Measurements from ENCODE around the gene SNX1.
A peak's percentile ranks its signal among the peaks of the same experiment; 100 is the strongest.

Gene SNX1

GRCh38 chr15:64137226-64137833 is 41.5 kb downstream of the SNX1 start:
- TF ChIP-seq, protein P1, sequence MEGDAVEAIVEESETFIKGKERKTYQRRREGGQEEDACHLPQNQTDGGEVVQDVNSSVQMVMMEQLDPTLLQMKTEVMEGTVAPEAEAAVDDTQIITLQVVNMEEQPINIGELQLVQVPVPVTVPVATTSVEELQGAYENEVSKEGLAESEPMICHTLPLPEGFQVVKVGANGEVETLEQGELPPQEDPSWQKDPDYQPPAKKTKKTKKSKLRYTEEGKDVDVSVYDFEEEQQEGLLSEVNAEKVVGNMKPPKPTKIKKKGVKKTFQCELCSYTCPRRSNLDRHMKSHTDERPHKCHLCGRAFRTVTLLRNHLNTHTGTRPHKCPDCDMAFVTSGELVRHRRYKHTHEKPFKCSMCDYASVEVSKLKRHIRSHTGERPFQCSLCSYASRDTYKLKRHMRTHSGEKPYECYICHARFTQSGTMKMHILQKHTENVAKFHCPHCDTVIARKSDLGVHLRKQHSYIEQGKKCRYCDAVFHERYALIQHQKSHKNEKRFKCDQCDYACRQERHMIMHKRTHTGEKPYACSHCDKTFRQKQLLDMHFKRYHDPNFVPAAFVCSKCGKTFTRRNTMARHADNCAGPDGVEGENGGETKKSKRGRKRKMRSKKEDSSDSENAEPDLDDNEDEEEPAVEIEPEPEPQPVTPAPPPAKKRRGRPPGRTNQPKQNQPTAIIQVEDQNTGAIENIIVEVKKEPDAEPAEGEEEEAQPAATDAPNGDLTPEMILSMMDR (IDR thresholded peaks at IDR 0.05; ENCODE audit: borderline replicate concordance, control extremely low read depth, extremely low read depth, insufficient read depth, missing control alignments): no peak
- no peak for DNase-seq (ENCODE audit: low spot score)
- in situ Hi-C loops (cut with MboI; ENCODE audit: low sequenced_read_pairs, unreplicated experiment): no loop called here

- DNase-seq (ENCODE audit: low spot score): no peak
- TF ChIP-seq, protein P1 (IDR thresholded peaks at IDR 0.05; ENCODE audit: borderline replicate concordance, control extremely low read depth, extremely low read depth, insufficient read depth, missing control alignments): no peak
- in situ Hi-C loops (cut with MboI; ENCODE audit: low sequenced_read_pairs, unreplicated experiment): no loop called here
These were observed 42.7 kb downstream of the SNX1 start for GRCh38 chr15:64138331-64138941.

GRCh38 chr15:64141798-64142512 is 46.2 kb downstream of the SNX1 start:
- in situ Hi-C loops (cut with MboI; ENCODE audit: low sequenced_read_pairs, unreplicated experiment): no loop called here
- TF ChIP-seq, protein P1 (IDR thresholded peaks at IDR 0.05; ENCODE audit: borderline replicate concordance, control extremely low read depth, extremely low read depth, insufficient read depth, missing control alignments): no peak
- no peak for DNase-seq (ENCODE audit: low spot score)

GRCh38 chr15:64143276-64143675 is 47.5 kb downstream of the SNX1 start:
- in situ Hi-C loops (cut with MboI; ENCODE audit: low sequenced_read_pairs, unreplicated experiment): no loop called here
- TF ChIP-seq, protein P1 (IDR thresholded peaks at IDR 0.05; ENCODE audit: borderline replicate concordance, control extremely low read depth, extremely low read depth, insufficient read depth, missing control alignments): no peak
- DNase-seq (ENCODE audit: low spot score): no peak

- TF ChIP-seq, protein P1 (IDR thresholded peaks at IDR 0.05; ENCODE audit: borderline replicate concordance, control extremely low read depth, extremely low read depth, insufficient read depth, missing control alignments): no peak
- DNase-seq (ENCODE audit: low spot score): no peak
- in situ Hi-C loops (cut with MboI; ENCODE audit: low sequenced_read_pairs, unreplicated experiment): no loop called here
These were observed 48.4 kb downstream of the SNX1 start for GRCh38 chr15:64144192-64144564.

- peak; percentile 81 for DNase-seq (ENCODE audit: low spot score)
- in situ Hi-C loops (cut with MboI; ENCODE audit: low sequenced_read_pairs, unreplicated experiment): no loop called here
These were observed 48.9 kb downstream of the SNX1 start for GRCh38 chr15:64144565-64145281.

More at GRCh38 chr15:64144565-64145281, 48.9 kb downstream of the SNX1 start:
- TF ChIP-seq, protein P1 (IDR thresholded peaks at IDR 0.05; ENCODE audit: borderline replicate concordance, control extremely low read depth, extremely low read depth, insufficient read depth, missing control alignments): no peak
